Activated CD4-positive, CD25-positive, alpha-beta regulatory T cell (primary cell): Measurements from ENCODE around the gene TMEM17.

Source experiments
- DNase-seq, 4 experiments: peaks; one replicate each; lab custom pipeline; 2025; lab: John Stamatoyannopoulos, UW

Gene TMEM17

DNA sequence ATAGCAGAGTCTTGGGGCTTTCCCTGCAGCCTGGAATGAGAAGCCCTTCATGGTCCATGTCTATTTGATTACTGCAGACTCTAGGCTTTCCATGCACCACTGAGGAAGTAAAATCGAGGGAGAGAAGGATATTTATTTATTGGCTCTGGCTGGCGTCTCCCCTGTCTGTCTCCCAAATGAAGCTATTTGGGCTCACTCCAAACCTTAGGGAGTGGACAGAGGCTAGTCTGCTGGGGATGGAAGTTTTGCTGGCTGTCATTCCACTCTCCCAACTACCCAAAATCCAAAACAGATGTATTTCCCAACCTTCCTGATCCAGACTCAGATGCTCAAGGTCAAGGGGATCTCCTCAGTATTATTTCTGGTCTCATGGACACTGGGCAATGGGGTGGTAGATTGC is 33.7 kb downstream of the TMEM17 start:
- no peak for DNase-seq

GRCh38 chr2:62471816-62472215 is 34.2 kb downstream of the TMEM17 start:
- no peak for DNase-seq

DNA sequence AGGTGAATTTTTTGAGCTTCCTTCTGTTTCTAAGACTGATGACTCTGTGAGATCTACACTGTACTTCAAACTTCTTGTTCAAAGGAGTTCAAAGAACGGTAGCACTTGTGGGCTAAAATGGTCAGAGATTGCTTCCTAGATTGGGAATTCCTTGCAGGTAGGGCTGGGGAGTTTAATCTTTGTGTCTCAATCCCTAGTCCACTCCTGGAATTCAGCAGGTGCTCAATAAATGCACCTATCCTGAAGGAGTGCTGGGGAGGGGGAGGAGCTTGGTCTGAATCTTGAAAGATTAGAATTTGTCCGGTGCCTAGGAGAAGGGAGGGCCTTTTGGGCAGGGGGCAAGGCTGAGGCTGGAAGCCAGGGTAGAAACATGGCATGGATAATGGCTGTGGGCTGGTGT is 34.6 kb downstream of the TMEM17 start:
- DNase-seq = no peak

DNA sequence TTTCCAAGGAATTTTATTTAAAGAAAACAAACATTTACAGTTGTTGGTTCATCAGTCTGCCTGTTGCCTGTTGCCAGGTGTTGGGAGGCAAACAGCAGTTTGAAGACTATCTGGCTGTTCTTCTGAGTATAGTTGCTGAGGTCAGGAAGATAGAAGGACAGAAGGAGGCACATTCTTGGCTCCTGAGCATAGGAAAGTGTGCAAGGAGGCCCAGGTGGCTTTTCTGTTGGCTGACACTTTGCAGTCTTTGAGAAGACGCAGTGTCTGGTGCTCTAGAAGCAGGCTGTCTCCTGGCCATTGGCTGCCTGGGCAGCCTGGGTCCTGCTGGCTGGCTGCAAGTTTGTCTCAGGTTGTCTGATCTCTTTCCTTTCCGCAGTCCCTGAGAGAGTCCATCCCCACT is 36.4 kb downstream of the TMEM17 start:
- no peak for DNase-seq

GRCh38 chr2:62469114-62469513 is 36.9 kb downstream of the TMEM17 start:
- no peak for DNase-seq

DNA sequence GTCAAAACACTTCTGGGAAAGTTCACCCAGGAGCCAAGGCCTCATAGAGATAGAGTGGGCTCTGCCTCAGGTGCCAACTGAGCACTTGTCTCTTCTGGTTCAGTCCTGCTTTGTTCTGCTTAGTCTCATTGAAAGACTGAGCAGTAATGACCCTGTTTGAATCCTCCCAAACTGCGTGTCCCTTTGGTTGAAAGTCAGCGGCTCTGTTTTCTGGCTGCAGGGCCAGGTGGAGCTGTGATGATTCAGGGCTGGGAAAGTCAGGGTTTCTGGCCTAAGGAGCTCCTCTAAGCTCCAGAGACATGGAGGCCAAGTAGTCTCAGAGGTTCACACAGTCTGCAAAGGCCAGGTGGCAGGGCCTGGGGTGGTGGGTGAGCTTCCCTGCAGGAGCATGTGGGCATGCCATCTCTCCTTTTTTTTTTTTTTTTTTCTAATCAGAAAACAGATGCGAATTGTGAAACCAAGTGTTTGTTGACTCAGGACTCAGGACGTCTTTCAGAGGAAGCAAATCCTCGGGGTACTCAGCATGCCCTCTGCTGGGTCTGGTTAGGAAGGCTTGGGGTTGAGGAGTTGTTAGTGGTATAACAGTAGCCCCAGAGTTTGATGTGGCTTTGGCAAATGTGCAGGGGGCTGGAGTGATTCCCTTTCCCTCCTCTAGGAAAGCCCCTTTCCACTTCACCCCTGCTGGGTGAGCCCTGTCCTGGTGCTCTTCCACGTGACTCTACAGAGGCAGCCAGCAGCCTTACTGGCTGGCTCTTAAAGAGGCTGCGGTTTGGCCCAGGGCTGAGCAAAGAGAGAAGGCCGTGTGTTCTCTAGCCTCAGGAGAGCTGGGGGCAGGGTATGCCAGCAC is 38.3 kb downstream of the TMEM17 start:
- no peak for DNase-seq

- no peak for DNase-seq
Measured at GRCh38 chr2:62467100-62467474, 38.9 kb downstream of the TMEM17 start.

- DNase-seq = no peak
Measured at GRCh38 chr2:62466503-62466854, 39.5 kb downstream of the TMEM17 start.

DNA sequence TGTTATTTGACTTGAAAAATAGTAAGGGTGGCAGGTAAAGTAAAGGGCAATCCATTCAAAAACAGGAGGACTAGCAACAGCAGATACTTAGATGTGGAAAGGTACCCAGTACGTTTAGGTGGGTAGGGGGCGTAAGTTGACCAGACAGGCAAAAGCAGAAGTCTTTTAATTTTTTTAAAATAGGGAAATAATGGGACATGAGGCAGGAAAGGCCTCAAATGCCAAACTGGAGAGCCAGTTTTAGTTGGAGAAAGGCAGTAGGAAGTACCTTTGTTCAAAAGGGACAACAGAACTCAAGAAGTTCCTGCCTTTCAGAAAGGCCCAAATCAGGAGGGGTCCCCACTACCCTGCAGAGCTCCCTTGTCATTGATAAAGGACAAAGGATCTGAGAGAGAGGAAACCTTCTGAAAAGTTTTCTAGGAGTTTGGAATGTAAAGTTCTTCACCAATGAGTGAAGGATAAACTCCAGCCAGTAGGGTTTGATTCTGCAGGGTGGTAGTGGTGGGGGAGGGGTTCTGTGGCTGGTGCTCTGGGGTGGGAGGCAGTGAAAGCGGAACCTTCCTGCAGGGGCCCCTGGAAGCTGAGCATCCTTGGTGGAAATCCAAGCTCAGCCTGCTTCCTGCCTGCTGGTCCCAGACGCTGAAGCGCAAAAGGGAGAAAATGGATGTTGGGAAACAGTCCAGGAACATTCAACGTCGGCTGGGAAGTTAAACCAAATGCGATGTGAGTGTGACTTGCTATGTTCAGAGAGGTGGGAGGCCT is 40.1 kb downstream of the TMEM17 start:
- DNase-seq = no peak

DNA sequence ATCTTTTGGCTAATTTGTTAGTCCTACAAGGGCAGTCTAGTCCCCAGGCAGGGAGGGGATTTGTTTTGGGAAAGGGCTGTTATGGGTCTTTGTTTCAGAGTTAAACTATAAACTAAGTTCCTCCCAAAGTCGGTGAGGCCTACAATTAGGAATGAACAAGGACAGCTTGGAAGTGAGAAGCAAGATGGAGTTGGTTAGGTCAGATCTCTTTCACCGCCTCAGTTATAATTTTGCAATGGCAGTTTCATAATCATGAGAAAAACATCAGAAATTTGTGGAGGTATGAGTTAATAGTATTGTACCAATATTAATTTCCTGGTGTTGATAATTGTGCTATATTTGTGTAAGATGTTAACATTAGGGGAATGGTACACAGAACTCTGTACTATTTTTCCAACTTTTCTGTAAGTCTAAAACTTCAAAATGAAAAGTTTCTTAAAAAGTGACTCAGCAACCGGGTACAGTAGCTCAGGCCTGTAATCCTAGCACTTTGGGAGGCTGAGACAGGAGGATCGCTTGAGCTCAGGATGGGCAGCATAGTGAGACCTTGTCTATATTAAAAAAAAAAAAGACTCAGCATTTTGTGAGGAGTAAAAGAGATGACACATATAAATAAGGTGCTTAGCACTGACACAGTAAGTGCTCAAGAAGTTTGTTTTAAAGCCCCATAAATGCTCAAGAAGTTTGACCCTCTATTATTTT is 40.8 kb downstream of the TMEM17 start:
- no peak for DNase-seq

- no peak for DNase-seq
Measured at GRCh38 chr2:62464221-62465007, 41.6 kb downstream of the TMEM17 start.

- DNase-seq = no peak
Measured at GRCh38 chr2:62462211-62462610, 43.8 kb downstream of the TMEM17 start.

DNA sequence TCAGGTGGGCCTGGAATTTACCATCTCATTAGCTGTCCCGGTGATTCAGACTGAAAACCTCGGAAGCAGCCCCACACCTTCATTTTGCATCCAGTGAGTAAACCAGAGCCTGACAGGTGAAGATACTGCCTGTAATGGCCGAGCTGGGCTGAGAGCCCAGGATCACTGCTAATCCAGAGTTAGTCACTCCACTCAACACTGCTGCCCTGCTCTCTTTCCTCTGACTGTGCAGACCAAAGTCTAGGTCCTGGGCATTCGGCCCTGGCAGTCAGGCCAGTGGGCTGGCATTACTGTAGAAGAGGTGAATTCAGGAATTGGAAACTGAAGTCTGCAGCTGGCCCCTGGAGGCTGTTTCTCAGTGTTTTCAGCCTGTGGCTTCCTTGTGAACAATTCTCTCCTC is 44.3 kb downstream of the TMEM17 start:
- no peak for DNase-seq

DNA sequence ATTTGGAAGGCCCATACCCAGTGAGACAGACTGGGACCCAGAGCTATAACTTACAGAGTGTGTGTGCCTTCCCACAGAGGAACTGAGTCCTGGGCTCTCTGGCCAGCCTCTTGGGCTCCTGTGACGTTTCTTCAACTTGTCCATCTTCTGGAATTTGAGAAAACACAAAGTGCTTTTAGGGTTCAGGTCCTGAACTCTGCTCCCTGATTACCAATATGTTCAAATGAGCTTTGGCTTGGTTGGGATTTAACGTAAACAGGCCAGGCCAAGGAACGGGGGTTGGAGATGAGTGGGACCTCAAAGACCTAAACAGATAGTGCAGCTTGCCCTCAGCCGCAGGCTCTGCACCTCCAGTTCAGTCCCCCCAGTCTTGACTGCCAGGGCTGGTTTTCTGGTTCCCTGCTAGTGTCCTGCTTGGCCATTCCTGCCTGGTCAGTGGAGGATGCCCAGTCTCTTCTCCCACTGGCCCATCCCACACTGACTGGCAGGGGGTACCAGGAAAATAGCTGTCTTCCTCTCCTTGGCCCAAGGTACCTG is 44.9 kb downstream of the TMEM17 start:
- no peak for DNase-seq

DNA sequence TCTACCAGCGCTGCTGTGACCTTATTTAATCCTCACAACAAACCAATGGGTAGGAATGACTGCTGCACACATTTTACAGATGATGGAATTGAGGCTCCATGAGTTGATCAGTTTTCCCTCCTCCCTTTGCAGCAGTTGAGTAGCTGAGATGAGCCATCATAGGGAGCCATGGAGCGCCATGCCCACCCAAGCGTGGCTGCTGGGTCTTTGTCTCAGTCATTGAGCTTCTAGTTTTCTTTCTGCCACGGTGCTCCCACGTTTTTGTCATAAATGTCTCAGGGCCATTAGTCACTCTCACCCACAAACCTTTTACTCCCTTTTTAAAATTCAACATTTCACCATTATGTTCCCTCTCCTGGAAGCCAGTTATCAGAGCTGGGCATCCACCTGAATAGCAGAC is 45.8 kb downstream of the TMEM17 start:
- DNase-seq = no peak

GRCh38 chr2:62459672-62460071 is 46.3 kb downstream of the TMEM17 start:
- DNase-seq = no peak

- no peak for DNase-seq
Measured at GRCh38 chr2:62459106-62459505, 46.9 kb downstream of the TMEM17 start.

GRCh38 chr2:62458671-62459081 is 47.3 kb downstream of the TMEM17 start:
- no peak for DNase-seq

GRCh38 chr2:62458206-62458641 is 47.8 kb downstream of the TMEM17 start:
- DNase-seq = no peak

DNA sequence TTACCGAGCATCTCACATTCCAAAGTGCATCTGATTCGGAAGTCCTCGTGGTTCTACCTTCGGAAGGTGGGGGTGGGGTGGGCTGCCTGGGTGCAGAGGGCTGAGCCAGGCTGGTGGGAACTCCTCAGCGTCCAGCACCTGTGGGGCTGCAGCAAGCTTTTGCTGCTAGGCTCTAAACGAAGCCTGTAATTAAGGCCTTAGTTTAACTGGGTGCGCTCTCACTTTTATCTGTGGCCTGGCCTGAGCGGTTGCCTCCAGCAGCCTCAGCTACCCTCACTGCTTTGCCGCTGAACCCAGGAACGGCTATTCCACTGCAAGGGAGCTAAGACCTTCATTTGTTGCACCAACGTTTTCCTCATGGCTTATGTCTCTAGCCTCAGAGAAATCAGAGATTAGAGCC is 48.4 kb downstream of the TMEM17 start:
- no peak for DNase-seq

- peak; percentile 30 to 55 (median 44) for DNase-seq
Measured at GRCh38 chr2:62456721-62457539, 49.1 kb downstream of the TMEM17 start.
